GM21717 (cell line): ENCODE measurements around the gene TIA1.
"Not testable (repeated sequence)": the region's sequence is repeated elsewhere in the genome, so short reads cannot be mapped to it uniquely, and the experiment has no call there.

Experiments used
- ATAC-seq: cut with Tn5 transposase; IDR thresholded peaks from one replicate; pipeline ENCODE4 v1.9.1; 2021; ENCODE audit warnings: mild to moderate bottlenecking, moderate library complexity; ENCODE audit not compliant: unreplicated experiment

TIA1 gene

DNA sequence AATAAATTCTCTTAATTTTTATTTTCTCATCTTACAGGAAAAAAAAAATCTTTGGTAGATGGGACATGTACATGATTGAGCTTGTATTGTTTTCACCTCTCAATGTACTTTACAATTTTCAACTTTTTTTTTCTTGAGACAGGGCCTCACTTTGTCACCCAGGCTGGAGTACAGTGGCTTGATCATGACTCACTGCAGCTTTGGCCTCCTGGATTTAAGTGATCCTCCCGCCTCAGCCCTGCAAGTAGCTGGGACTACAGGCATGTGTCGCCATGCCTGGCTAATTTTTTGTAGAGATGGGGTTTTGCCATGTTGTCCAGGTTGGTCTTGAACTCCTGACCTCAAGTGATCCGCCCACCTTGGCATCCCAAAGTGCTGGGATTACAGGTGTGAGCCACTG is 25.1 kb downstream of the TIA1 start:
- ATAC-seq, result not testable (repeated sequence)

DNA sequence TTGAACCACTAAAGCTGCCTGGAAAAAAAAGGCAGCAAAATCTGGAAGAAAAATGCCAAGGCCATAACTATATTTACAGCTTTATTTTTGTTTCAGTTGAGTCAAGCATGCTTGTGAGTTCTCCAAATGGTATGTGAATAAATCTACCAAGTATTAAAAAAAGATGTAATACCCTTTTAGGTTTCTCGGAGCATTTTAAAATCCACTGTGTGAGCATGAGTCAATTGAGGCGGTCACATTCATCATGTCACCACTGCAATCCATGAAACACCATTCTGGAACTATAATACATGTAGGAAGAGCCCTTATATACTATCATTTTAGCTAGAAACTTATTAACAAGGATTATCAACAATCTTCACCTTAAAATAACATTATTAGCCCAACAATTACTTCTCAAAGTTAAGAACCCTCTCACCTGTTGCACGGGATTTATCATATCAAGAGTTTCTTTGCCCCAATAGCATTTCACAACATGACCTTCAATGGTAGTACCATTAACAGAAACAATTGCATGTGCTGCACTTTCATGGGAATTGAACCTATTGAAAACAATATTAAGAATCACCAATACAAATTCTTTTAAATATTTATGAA is 33.4 kb downstream of the TIA1 start:
- no peak for ATAC-seq

DNA sequence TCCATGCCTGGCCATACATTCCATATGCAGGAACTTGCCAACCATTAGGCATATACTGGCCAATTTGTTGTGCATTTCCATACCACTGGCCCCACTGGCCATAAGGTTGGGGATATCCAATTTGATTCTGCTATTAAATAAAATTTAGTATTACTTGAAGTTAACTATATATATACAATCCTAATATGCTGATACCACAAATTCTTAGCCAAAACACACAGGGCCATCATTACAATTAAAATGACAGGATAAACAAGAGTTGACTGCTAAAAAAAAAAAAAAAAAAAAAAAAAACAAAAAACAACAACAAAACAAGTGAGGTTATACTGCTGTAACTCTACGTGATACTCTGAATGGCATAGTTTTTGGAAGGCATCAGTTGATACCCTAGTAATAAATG is 34.1 kb downstream of the TIA1 start:
- no peak for ATAC-seq

DNA sequence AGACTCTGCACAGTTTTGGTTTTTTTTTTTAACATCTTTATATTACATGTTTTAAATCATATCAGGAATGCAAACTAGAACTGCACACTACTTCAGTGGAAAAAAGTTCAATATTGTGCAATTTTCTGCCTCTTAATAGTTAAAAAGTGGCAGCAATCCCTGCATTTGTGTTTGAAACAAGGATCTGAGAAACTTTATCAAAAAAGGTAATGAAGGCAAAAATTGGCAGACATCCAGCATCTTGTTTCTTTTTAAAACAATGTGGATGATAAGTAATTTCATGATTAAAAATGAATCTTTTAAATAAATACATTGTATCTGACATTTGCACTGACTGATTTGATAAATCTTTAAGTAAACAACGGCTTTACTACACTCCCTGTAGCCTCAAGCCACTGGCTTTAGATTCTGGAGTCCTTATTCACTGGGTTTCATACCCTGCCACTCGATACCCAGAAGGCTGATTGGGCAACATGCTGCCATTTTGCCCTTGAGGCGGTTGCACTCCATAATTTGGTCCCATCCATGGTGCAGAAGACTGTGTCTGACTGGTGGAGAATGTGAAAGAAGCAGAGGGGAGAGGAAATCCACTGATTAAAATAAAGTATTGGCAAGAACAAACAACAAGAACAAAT is 36.0 kb downstream of the TIA1 start:
- no peak for ATAC-seq

DNA sequence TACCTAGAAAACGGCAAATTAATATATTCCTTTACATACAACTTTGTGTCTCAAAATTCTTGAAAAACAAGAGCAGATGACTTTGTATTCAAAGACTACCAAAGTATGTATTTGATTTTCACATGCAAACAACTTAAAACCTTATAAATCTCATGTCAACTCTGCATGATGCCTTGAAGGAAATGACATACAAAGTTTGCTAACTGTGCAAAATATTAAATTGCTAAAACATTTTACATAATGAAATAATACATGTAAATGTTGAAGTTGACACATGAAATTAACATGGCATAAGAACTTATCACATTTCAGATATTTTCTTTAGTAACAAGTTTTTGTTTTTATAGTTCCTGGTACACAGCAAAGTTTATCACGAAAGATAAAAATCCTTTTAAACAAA is 36.8 kb downstream of the TIA1 start:
- ATAC-seq, result no peak

DNA sequence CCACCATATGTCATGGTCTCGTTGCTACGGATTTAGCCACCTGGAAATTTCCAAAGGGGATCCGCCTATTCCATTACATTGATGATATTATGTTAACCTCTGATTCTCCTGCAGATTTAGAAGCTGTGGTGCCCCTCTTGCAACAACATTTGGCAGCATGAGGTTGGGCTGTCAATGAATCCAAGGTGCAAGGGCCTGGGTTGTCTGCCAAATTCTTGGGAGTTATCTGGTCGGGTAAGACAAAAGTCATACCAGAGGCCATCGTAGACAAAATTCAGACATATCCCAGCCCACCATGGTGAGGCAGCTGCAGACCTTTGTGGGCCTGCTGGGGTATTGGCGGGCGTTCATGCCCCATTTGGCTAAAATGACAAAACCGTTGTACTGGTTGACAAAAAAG is 44.0 kb downstream of the TIA1 start:
- ATAC-seq, result no peak

DNA sequence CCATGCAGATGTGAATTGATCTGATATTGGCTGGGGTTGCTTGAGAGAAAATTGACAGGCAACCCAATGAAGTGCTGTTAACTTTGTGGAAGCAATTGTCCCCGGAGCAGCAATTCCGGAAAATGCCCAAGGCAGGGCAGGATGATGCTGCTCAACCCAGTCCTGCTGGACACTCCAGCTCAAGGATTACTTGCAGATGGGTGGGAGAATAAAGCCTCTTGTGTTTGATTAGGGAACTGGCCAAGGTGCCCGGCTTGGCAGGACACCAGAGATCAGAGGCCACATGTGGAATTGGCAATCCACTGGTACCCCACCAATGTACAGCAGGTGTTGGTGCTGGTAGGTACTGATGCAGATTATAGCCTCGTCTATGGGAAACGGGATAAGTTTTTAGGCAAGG is 45.3 kb downstream of the TIA1 start:
- ATAC-seq, result no peak

DNA sequence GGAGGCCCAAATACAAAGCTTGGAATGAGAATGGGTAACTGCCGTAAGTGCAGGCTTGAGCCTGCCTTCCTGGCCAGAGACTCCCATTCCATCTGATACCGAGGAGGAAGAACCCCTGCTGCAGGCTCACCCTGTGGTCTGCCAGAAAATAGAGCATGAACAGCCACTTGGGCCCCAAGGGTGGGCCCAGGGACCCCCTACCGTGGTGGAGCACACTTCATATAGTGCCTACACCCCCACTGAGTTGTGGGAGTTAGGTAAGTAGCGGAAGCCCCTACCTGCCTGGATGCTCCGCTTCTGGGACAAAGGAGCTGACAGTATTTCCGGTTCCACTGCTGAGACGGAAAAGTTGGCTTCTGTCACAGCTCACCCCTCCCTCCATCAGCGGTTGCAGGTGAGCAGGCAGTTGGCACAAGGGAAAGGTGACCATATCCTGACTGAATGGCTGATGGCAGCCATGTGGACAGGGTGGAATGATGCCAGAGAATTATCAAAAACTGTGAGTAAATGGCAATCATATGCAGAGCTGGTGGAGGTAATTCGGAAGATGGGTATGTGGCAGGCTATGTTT is 46.1 kb downstream of the TIA1 start:
- ATAC-seq, result no peak

DNA sequence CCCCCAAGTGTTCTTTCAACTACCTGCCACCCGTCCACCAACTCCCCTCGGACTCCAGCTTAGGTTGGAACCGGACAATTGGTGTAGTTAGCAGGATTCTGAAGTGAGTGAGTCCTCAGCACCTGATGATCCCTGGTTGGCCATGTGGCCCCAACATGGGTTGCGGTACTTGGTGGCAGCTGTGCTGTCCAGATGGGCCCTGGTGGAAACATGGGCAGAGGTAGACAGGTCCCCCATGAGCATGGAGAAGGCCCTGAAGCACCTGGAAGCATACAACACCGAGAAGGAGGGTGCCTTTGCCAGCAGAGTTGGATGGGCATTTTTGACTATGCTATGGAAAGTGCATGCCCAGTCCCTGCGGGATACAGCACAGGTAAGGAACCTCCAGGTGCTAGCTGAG is 46.6 kb downstream of the TIA1 start:
- ATAC-seq, result no peak

DNA sequence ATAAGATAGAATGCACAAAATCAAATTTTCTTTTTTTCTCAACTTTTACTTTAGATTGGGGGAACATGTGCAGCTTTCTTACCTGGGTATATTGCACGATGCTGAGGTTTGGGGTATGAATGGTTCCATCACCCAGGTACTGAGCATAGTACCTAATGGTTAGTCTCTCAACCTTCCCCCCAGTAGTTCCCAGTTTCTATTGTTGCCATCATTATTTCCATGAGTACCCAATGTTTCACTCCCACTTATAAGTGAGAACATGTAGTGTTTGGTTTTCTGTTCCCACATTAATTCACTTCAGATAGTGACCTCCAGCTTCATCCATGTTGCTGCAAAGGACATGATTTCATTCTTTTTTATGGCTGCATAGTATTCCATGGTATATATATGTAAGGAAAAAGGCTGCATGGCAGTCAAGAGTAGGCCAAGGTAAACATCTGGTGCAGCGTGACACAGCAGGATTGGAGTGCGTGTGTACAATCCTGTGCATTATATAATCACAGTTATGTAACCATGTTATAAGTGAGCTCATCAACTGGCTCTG is 47.1 kb downstream of the TIA1 start:
- no peak for ATAC-seq

DNA sequence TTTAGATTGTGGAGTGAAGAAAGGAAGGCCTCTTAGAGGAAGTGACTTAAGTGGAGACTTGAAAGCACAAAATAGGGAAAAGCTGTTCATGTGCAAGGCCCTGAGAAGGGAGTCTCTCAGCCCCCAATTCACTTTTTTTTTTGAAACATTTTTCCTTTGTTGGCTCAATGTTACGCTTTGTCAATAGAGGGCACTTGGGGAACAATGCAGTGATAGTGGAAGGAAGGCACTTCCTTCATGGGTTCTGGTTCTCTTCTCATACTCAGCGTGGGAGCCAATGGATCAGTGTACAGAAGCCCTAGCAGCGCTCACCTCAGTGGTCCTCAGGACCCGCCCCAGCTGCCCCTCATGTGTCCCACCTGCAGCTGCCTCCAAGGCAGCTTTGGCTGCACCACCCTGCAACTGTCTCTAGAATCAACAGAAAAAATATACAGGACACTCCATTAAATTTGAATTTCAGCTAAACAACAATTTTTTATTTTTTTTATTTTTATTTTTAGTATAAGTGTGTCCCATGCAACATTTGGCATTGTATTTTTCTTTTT is 49.0 kb downstream of the TIA1 start:
- no peak for ATAC-seq

DNA sequence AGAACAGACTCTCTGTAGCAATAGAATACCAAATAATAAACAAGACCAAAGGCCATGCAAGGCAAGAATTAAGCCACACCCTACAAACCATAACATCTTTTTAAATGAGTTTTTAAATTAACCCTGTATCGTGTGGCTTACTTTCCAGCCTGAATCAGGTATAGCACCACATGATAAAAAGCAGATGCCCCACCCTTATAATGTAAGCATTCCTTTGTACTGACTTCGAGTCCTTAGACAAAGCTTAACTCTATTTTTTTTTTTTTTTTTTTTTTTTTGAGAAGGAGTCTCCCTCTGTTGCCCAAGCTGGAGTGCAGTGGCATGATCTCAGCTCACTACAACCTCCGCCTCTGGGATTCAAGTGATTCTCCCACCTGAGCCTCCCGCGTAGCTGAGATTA is 55.9 kb downstream of the TIA1 start:
- ATAC-seq, result no peak

DNA sequence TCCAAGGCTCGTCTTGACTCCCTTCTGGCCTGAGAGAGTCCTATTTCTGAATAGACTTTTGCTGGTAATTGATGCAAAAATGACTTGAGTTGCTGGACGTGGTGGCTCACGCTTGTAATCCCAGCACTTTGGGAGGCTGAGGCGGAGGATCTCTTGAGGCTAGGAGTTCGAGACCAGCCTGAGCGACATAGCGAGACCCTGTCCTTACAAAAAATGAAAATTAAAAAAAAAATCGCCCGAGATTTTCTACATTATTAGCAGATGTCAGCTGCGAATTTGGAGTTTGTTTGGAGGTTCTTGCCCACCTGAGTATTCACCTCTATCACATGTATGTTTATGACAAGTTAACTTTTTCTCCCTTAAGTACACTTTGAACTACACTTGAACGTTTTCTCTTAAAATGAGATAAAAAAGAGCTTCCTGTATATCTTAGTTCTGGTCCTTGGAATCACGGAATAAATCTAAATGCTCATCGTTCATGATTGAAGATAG is 57.1 kb downstream of the TIA1 start:
- no peak for ATAC-seq

DNA sequence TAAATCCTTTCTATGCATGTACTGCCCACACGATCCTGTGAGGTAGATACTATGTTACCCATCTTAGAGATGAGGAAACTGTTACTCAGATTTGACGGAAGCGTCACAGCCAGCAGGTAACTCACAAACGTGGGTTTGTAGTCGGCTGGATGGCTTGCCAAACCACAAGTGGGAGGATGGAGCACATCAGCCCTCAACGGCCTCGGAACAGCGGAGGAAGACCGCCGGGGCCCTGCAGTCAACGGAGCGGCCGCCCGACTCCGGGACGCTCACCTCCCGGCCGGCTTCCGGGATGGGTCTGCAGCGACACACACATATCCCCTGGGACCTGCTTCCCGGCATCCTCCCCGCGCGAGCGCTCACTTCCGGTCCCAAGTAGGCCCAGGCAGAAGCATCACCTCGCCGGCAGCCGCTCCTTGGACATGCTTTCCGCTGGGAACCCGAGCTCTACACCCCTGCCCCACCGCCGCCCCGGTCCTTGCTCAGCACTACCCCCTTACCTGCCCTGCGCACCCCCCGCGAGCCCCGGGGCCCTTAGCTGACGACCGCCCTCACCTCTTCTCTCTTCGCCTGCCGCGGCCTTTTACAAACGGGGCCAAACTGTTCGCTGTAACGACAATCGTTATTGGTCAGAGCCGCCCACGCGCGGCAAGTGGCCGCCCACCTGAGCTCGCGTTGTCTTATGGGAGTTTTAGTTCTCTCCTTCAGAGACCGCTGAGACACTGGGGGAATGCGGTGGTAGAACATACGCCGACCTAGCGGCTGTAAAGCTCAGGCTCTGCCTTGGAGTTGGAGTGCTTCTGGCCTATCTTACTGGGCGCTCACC is 57.8 kb downstream of the TIA1 start, which contains the start of gene C2orf42:
Gene C2orf42, minus strand, starts transcription at position 602 of the 826 bp plus-strand sequence. CDS start 9,034 bp downstream, outside the sequence.
- ATAC-seq, result peak; percentile 84

DNA sequence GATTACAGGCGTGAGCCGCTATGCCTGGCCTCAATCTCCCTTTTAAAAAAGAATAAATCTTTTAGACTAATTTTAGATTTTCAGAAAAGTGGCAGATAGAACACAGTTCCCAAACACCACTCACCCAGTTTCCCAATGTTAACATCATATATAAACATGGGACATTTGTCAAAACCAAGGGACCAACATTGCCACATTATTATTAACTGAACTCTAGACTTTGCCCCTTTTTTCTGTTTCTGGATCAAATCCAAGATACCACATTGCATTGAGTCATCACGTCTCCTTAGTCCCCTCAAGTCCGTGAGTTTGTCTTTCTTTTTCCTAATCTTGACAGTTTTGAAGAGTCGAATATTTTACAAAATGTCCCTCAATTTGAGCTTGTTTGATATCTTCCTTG is 60.0 kb downstream of the TIA1 start:
- no peak for ATAC-seq

DNA sequence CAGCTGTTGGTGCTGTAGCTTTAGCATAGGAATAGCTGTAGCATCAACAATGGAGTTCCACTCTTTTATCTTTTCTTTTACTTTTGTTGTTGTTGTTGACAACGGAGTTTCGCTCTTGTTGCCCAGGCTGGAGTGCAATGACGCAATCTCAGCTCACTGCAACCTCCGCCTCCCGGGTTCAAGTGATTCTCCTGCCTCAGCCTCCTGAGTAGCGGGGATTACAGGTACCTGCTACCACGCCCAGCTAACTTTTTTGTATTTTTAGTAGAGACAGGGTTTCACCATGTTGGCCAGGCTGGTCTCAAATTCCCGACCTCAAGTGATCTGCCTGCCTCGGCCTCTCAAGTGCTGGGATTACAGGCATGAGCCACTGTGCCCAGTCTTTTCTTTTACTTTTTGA is 61.3 kb downstream of the TIA1 start:
- not testable (repeated sequence) for ATAC-seq

DNA sequence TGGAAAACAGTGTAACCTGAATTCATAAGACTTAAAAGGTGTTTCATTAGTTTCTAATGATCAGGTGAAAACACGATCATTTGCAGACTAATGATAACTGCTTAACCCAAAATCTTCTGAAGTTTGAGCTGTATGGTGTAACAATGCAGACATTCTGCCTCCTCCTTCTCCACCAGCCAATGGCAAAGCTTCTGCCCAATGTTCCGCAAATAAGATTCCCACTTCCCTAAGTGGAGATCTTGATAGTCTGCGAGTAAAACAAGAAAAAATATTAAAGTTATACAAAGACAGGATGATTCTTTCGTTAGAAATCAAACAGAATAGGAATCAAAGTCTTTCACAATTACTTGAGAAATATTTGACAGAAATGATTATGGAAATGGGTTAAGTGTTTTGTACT is 65.7 kb downstream of the TIA1 start:
- no peak for ATAC-seq

DNA sequence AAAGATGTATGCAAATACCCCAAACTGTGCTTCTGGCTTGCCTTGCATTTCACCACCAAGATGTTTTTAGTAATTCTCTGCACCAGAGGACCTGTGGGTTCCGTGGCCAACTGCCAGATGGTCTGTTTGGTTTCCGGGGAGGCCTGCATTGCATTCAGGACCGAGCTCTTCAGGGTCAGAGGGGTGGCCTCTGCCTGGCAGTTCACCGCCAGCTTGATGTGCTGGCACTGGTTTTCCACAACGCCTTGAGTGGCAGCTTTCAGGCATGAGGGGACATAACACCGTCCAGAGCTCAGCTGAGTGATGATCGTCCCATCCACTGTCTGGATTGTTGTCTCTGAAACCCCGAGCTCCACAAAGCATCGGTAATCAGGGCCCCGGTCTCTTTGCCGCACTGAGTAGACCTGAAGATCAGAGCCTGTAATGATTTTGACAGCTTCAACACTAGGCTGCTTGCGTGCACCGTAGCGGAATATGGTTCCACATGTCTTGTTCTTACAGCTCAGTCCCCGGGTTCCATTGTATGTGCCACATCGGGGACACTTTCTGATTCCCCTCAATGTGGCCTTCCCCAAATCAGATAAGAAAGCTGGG is 67.0 kb downstream of the TIA1 start:
- peak; percentile 87 for ATAC-seq

DNA sequence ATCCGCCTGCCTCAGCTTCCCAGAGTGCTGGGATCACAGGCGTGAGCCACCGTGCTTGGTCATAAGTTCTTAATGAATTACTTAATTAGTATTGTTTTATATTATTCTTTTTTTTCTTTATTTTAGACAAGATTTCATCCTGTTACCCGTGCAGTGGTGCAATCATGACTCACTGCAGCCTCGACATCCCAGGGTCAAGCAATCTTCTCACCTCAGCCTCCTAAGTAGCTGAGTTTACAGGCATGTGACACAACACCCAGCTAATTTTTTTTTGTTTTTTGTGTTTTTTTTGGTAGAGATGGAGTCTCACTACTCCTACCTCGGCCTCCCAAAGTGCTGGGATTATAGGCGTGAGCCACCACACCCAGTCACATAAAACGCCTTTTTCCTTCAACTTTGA is 74.9 kb downstream of the TIA1 start:
- no peak for ATAC-seq

DNA sequence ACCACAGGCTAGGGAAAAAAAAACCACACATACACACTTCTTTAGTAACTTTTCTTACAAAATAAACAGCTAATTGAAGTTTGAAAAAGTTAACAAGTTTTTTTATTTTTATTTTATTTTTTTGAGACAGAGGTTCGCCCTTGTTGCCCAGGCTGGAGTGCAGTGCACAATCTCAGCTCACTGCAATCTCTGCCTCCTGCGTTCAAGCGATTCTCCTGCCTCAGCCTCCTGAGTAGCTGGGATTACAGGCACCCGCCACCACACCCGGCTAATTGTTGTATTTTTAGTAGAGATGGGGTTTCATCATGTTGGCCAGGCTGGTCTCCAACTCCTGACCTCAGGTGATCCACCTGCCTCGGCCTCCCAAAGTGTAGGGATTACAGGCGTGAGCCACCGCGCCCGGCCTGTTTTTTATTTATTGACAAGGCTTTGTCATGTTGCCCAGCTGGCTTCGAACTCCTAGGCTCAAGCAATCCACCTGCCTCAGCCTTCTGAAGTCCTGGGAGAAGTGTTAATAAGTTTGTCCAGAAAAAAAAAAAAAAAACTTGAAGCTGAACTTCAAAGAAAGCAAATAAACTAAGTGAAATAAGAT is 78.7 kb downstream of the TIA1 start:
- not testable (repeated sequence) for ATAC-seq
